SK-N-SH treated with all-trans-retinoic acid at 6 μM for 48 hours (cell line): ENCODE data around the gene SLC44A3.

Experiments
- RARB ChIP-seq: fragments of 250-450 bp; sonication (Bioruptor Pico); IDR thresholded peaks from 2 replicates; pipeline ENCODE4 v1.8.0; 2021; ENCODE audit warnings: mild to moderate bottlenecking, moderate library complexity
- ZFP3 ChIP-seq: fragments of 250-450 bp; sonication (Bioruptor Pico); IDR thresholded peaks from 2 replicates; pipeline ENCODE4 v1.5.0; 2020; ENCODE audit warnings: mild to moderate bottlenecking, moderate library complexity

GRCh38 chr1:94792473-94793295 lies 27.5 kb upstream of the SLC44A3 start:
- TF ChIP-seq ZFP3 (CRISPR knock-in tag) (no peak), RARB (CRISPR knock-in tag) (no peak)
